GM12878 (cell line): ENCODE measurements around the gene KRT32. TPM values are rescaled to one million over a fixed set of nuclear protein-coding genes. Genes with fewer than 3 reads are reported as not detected.

Source experiments
- ATAC-seq: fragments of 200-7000 bp; cut with Tn5 transposase; 3 replicates; pipeline ENCODE4 v1.9.1; 2020; ENCODE audit warnings: mild to moderate bottlenecking, moderate library complexity
- BruUV-seq: library from RNA; stranded (reverse); fragments of 400-500 nt; replicated peaks from 2 replicates; lab custom pipeline; 2021; lab: Mats Ljungman, UMichigan
- CTCF ChIA-PET: fragments of 300-600 bp; sonication (Branson Sonifier 250); formaldehyde crosslinking; extraction: SDS; loops from one replicate; lab custom pipeline; 2021; ENCODE audit warnings: inconsistent platforms; lab: Yijun Ruan, JAX
- POLR2A ChIA-PET: fragments of 350-600 bp; formaldehyde crosslinking; extraction: SDS; loops from one replicate; lab custom pipeline; 2021; ENCODE audit warnings: inconsistent platforms; lab: Charles Lee
- RAD21 ChIA-PET: fragments of 300-600 bp; sonication (Branson Sonifier 250); formaldehyde crosslinking; loops from one replicate; lab custom pipeline; 2023; ENCODE audit warnings: antibody characterized with exemption; ENCODE audit not compliant: unreplicated experiment; lab: Charles Lee
- SMC1A ChIA-PET: fragments of 300-600 bp; sonication (Branson Sonifier 250); formaldehyde crosslinking; loops from one replicate; lab custom pipeline; 2023; ENCODE audit not compliant: unreplicated experiment, uncharacterized antibody; lab: Charles Lee
- DNase-seq: peaks from one replicate; pipeline ENCODE4 v3.0.0-alpha.2; 2011; ENCODE audit warnings: low read depth, low spot score
- FAIRE-seq: peaks from 3 replicates; lab custom pipeline; 2011; peaks lifted over from hg19 to GRCh38; lab: Jason Lieb, UNC
- H2AFZ ChIP-seq: 2 replicates; pipeline ENCODE4 v1.6.0; 2011; ENCODE audit warnings: low read depth, low read length, control low read depth; ENCODE audit not compliant: control insufficient read depth
- H3K27ac ChIP-seq: 2 replicates; pipeline ENCODE4 v1.5.1; 2011; ENCODE audit warnings: control low read depth; ENCODE audit not compliant: control insufficient read depth, insufficient read depth
- H3K27me3 ChIP-seq, 2 experiments: replicated peaks in 1 of 2; 2 replicates each; pipeline versions ENCODE4 v1.6.0 to v1.6.1; 2011; ENCODE audit warnings: low read length in 1 of 2; ENCODE audit not compliant: control insufficient read depth in 2 of 2, insufficient read depth in 2 of 2
- H3K36me3 ChIP-seq, 2 experiments: 2 replicates each; pipeline ENCODE4 v1.5.1; 2011; ENCODE audit warnings: low read length in 1 of 2; ENCODE audit not compliant: control insufficient read depth in 2 of 2, insufficient read depth in 2 of 2
- H3K4me1 ChIP-seq: 2 replicates; pipeline ENCODE4 v1.6.1; 2011; ENCODE audit warnings: mild to moderate bottlenecking, low read length, moderate library complexity, mixed read lengths; ENCODE audit not compliant: control insufficient read depth, insufficient read depth
- H3K4me2 ChIP-seq: 2 replicates; pipeline ENCODE4 v1.6.0; 2011; ENCODE audit warnings: control low read depth; ENCODE audit not compliant: control insufficient read depth, insufficient read depth
- H3K4me3 ChIP-seq: fragments of 200-600 bp; sonication (generic); 2 replicates; pipeline ENCODE4 v1.5.1; 2016
- H3K79me2 ChIP-seq: 2 replicates; pipeline ENCODE4 v1.6.0; 2011; ENCODE audit warnings: low read length; ENCODE audit not compliant: control insufficient read depth, insufficient read depth
- H3K9ac ChIP-seq: 2 replicates; pipeline ENCODE4 v1.8.0; 2011; ENCODE audit warnings: low read length, control low read depth, mixed read lengths; ENCODE audit not compliant: control insufficient read depth, insufficient read depth
- H3K9me3 ChIP-seq: replicated peaks from 3 replicates; pipeline ENCODE4 v1.5.1; 2011; ENCODE audit warnings: mild to moderate bottlenecking, low read length; ENCODE audit not compliant: control insufficient read depth, insufficient read depth
- H4K20me1 ChIP-seq: 2 replicates; pipeline ENCODE4 v1.6.0; 2011; ENCODE audit not compliant: control insufficient read depth, insufficient read depth
- MTA3 ChIP-seq: IDR thresholded peaks from 2 replicates; pipeline ENCODE4 v1.6.1; 2012; ENCODE audit warnings: low read length, inconsistent platforms, borderline replicate concordance
- NBN ChIP-seq: fragments of 450-650 bp; IDR thresholded peaks from 2 replicates; pipeline ENCODE4 v1.6.1; 2016
- POU2F2 ChIP-seq: IDR thresholded peaks from 3 replicates; pipeline ENCODE4 v1.6.1; 2011; ENCODE audit warnings: low read depth, mild to moderate bottlenecking, low read length, borderline replicate concordance
- SREBF2 ChIP-seq: IDR thresholded peaks from 2 replicates; pipeline ENCODE4 v1.6.1; 2012; ENCODE audit warnings: mild to moderate bottlenecking, low read length
- YY1 ChIP-seq: IDR thresholded peaks from 2 replicates; pipeline ENCODE4 v1.6.1; 2011; ENCODE audit warnings: low read depth, mild to moderate bottlenecking, low read length
- WGBS: methylation state at CpG from one replicate; pipeline ENCODE4 v1.1.6; 2016; ENCODE audit warnings: low lambda C conversion rate; ENCODE audit not compliant: insufficient replicate concordance, insufficient coverage; ENCODE audit errors: missing lambda C conversion rate; 5-methylcytosine and 5-hydroxymethylcytosine counted together
- in situ Hi-C: fragments of 300-500 bp; cut with MboI; formaldehyde crosslinking; loops from 9 replicates; pipeline ENCODE4 v1.14.3; 2018; ENCODE audit warnings: mixed read lengths
- intact Hi-C: fragments of 100-400 bp; cut with micrococcal nuclease; formaldehyde crosslinking; loops from one replicate; pipeline ENCODE4 v1.14.2; 2022; ENCODE audit not compliant: unreplicated experiment
- polyA plus RNA-seq, 11 experiments: library from polyadenylated mRNA; depleted of rRNA in 4 of 11; unstranded in 6 of 11; stranded (reverse) in 5 of 11; fragments of >200 nt; fragmentation: Nextera tagmentation in 4 of 11; fragmentation: Illumina TruSeq in 1 of 11; extraction: Ambion mirVana in 4 of 11; extraction: Trizol in 1 of 11; gene quantifications; 1 replicate in 1 of 11; 2 replicates in 10 of 11; pipeline versions ENCODE4 v1.2.1 to v1.2.3, GENCODE V29; 2011 to 2016; ENCODE audit warnings: inconsistent platforms in 2 of 11, missing spikeins in 2 of 11, low read depth in 1 of 11
- total RNA-seq, 4 experiments: library from RNA; depleted of rRNA in 3 of 4; stranded (reverse); fragments of >200 nt in 3 of 4; fragmentation: Illumina TruSeq in 1 of 4; extraction: Trizol in 1 of 4; gene quantifications; 2 replicates each; pipeline versions ENCODE4 v1.2.1 to v1.2.3, GENCODE V29; 2013 to 2021

KRT32 gene
- total and polyA plus RNA-seq, 10 of the 15 experiments (the other 5 are each of a cell fraction or from before 2014, with no cell fraction given) = not detected

DNA sequence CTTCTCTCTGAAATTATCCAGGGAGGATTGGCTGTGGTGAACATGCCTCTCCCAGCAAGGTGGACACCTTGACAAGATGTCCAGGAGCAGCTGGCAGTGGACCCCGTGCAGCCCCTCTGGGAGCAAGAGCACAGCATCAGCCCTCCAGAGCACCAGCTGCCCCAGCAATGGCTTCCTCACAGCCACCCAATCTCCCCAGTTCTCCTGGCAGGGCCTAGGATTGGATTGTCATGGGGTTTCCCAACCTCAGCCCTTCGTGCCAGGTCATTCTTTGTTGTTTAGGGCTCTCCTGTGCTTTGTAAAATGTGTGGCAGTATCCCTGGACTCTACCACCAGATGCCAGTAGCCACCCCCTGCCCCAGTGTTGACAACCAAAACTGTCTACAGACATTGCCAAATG, 24.3 kb upstream of the KRT32 start:
- no peak overlapping the region for H2AFZ ChIP-seq
- TF ChIP-seq NBN (no peak), MTA3 (no peak), POU2F2 (no peak), YY1 (no peak)
- no TSS peak for BruUV-seq
- ChIA-PET POLR2A (no interaction called here), SMC1A (interaction anchor here (1.6 kb wide), 1 partner anchor 582 kb away, joined by 4 read pairs; no protein-coding TSS in a partner anchor), CTCF (interaction anchor here (1.6 kb wide), 1 partner anchor 157 kb away, joined by 4 read pairs; no protein-coding TSS in a partner anchor), RAD21 (no interaction called here)
- no peaks in the 10 kb centered on the region for H3K4me1 ChIP-seq
- in situ Hi-C loops = no loop called here
- H3K27ac ChIP-seq = no peak overlapping the region
- intact Hi-C loops = no loop called here
- DNase-seq = no peak
- no peak for FAIRE-seq
- H3K9ac ChIP-seq = no peak overlapping the region
- WGBS = 5% methylated on average over 2 of the region's 2 CpGs
- H3K79me2 ChIP-seq = no peaks in the 10 kb centered on the region
- H4K20me1 ChIP-seq = no peaks in the 10 kb centered on the region
- H3K9me3 ChIP-seq = no peaks in the 10 kb centered on the region
- H3K27me3 ChIP-seq = peaks cover 0 to 2% of the 10 kb centered on the region in 2 experiments; a peak in 2 of 4 replicates
- H3K4me2 ChIP-seq = no peak overlapping the region
- ATAC-seq = no peak
- no peaks in the 10 kb centered on the region for H3K36me3 ChIP-seq
- no peak overlapping the region for H3K4me3 ChIP-seq

- ATAC-seq (no peak), FAIRE-seq (no peak), DNase-seq (no peak)
- in situ Hi-C loops (no loop called here), intact Hi-C loops (no loop called here)
- Histone ChIP-seq H3K4me3 (no peak overlapping the region), H2AFZ (no peak overlapping the region), H4K20me1 (no peaks in the 10 kb centered on the region), H3K4me2 (no peak overlapping the region), H3K9ac (no peak overlapping the region), H3K27ac (no peak overlapping the region), H3K9me3 (no peaks in the 10 kb centered on the region), H3K4me1 (no peaks in the 10 kb centered on the region), H3K79me2 (no peaks in the 10 kb centered on the region), H3K27me3 (peaks cover 0 to 2% of the 10 kb centered on the region in 2 experiments; a peak in 2 of 4 replicates), H3K36me3 (no peaks in the 10 kb centered on the region)
- WGBS = 13% methylated on average over 10 of the region's 10 CpGs
- SMC1A ChIA-PET = interaction anchor here (1.6 kb wide), 1 partner anchor 580 kb away, joined by 4 read pairs; no protein-coding TSS in a partner anchor
- no TSS peak for BruUV-seq
- POLR2A ChIA-PET = no interaction called here
- RAD21 ChIA-PET = no interaction called here
- CTCF ChIA-PET = interaction anchor here (0.6 to 1.6 kb wide), 3 partner anchors 58 to 182 kb away, joined by 3 to 5 read pairs (median 4); partner anchors contain the start of gene KRTAP16-1
- no peak for TF ChIP-seq SREBF2
Observed at GRCh38 chr17:41490000-41490990, 23.1 kb upstream of the KRT32 start.
